GM12873 (cell line): ENCODE measurements around the gene TAF4B.

Experiments used
- TF ChIP-seq, protein P1 (sequence below): IDR thresholded peaks from 2 replicates; pipeline ENCODE4 v1.5.1; 2012; ENCODE audit warnings: low read depth, mild to moderate bottlenecking, moderate library complexity, low read length, control low read depth; ENCODE audit not compliant: insufficient read depth; ENCODE audit errors: missing control alignments

Gene TAF4B

DNA sequence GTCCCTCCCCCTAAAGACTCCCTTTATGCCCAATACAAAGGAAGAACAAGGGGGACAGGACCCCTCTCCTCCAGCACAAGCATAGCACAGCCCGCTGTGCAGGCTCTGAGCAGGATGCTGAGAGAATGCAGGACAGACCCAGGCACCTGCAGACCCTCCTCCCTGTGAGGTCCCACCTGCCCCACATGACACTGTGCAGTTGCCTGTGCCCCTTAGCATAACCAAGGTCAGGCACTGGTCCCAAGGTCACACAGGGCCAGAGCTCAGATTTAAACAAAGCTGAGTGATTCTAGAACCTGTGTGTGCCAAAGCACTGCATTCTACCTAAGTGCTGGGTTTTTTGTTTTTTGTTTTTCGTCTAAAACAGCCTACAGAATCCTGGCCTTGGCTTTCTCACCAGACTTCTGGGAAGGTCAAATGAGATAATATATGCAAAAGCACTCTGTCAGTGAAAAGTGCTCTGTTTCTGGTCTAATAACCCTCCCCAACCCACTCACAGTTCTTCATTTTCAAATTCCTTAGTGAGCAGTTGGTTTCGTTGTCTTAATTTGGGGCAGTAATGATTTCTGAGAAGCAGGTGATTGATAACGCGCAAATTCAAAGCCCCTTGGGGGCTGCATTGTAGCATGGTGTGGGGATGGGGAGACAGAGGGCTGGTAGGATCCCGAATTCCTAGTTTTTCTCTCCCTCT lies 196.4 kb downstream of the TAF4B start:
- TF ChIP-seq, protein P1, sequence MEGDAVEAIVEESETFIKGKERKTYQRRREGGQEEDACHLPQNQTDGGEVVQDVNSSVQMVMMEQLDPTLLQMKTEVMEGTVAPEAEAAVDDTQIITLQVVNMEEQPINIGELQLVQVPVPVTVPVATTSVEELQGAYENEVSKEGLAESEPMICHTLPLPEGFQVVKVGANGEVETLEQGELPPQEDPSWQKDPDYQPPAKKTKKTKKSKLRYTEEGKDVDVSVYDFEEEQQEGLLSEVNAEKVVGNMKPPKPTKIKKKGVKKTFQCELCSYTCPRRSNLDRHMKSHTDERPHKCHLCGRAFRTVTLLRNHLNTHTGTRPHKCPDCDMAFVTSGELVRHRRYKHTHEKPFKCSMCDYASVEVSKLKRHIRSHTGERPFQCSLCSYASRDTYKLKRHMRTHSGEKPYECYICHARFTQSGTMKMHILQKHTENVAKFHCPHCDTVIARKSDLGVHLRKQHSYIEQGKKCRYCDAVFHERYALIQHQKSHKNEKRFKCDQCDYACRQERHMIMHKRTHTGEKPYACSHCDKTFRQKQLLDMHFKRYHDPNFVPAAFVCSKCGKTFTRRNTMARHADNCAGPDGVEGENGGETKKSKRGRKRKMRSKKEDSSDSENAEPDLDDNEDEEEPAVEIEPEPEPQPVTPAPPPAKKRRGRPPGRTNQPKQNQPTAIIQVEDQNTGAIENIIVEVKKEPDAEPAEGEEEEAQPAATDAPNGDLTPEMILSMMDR, result no peak

DNA sequence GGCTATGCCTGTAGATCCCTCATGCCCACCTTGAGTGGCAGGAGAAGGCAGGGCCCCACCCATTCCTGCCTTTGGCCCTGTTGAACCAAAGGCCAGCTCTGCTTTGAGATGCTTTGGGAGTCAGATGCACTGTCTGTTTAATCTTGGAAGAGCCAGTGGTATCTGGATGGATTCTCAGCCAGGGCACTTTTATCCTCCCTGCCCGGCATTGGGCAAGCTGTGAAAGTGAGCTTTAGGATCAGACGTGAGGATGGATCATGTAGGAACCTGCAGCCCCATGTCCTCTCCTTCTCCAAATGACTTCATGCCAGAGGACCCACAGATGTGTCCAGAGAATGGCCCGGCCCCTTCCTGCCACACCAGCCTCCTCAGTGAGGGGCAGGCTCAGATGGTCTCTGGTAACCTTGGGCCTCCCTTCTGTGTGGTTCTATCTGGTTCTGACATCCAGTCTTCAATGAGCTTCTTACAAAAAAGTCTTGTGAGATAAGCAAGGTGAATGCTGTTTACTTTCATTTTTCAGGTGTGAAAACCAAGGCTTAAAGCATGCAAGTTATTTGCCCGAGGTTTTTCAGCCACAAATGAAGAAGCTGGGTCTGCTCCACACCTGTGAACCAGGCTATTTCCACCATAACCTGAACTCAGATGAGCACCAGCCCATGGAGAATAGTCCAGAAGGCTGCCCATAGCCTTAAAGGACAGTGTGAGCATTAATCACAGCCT lies 198.3 kb downstream of the TAF4B start:
- TF ChIP-seq, protein P1, result no peak

DNA sequence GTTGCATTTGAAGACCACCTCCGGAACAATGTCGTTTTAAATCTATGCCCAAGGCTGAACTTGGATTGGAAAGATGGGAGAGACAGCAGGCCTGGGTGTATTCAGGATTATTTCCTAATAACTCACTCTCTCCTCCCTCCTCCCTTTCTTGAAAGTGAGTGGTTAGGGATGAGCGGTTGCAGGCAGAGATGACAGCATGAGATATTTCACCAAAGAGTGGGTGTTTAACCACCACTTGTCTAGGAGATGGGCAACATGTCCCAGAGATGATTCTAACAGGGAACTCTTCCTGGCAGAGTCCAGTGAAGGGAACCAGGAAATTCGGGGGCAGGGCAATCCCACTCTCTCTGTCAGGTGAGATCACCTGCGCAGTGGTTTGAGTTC lies 198.9 kb downstream of the TAF4B start:
- TF ChIP-seq, protein P1, result no peak

DNA sequence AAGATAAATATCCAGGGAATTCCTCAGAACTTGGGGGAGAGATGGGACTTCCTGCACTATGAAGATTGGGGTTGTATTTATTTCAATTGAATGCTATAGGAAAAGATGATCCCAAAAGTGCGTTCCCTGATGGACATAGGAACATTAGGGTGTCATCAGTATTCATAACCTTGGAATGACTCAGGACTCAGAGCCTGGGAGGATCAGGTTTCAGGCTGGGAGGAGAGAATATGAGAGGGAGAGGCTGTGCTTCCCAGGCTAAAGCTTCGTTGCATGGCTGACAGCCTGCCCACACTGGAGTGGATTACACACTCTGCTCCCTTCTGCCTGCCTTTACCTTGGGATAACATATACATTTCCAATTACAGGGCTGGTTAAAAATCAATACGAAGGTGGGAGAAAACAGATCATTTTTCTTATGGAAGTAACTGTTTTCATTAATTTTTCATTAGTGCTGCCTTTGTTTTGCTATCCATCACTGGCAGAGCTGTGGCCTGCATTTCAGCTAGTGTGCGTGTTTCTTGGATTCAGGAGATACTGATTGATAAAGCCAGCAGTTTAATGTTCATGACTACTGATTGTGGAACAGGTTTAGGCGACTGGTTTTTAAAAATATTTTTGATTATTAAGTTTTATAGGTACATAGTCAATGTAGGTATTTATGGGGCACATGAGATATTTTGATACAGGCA lies 203.4 kb downstream of the TAF4B start:
- TF ChIP-seq, protein P1, result no peak

DNA sequence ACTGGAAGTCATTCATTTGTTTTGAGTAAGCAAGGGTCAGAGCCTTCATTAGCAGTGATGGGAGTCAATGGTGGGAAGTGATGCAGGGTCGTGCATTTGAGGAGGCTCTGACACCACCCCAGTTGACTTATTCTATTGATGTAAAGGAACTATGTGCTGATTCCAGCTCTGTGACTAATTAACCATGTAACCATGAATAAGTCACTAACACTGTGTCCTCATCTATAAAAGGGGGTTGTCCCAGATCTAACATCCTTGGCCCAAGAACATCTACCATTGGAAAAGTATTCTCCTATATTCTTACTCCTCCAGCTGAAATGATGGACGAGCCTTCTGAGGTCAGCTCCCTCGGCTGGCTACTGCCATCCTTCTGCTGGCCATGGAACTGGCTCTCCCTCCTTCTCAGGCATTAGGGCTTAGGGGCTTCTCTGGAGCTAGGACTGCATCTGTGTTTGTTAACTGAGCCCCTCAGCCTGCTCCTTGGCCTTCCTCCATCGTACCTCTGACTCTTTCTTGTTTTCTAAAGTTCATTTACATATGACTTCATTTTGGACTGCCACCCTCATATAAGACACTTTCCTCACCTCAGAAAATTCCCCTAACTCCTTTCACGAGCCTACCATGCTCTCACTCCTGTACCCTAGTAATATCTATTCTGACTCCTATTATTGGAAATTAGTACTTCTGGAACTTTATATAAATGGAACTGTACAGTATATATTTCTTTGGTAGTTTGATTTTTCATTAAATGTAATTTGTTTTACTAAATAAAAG lies 206.6 kb downstream of the TAF4B start:
- TF ChIP-seq, protein P1, result no peak

DNA sequence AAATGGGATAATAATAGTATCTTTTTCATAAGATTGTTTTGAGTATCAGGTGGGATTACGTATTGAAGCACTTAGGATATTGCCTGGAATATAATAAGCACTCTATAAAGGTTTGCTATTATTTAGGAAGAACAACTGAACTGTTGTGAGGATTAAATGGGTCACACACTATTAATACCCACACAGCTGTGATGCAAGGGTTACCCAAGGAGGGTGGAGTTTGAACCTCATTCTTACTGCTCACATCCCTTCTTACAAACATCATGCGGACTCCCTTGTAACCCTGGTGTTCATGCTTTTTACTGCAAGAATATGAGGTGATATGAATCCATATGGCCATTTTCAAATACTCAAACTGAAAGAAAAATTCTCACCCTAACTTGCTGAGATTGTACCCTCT lies 208.6 kb downstream of the TAF4B start:
- TF ChIP-seq, protein P1, result no peak
